G401 (cell line): Measurements from ENCODE around the gene PPP2R2C. TPM values are rescaled to one million over a fixed set of nuclear protein-coding genes. Genes with fewer than 3 reads are reported as not detected.

Source experiments
- DNase-seq: peaks from one replicate; pipeline ENCODE4 v3.0.0-alpha.2; 2015; ENCODE audit warnings: low spot score
- in situ Hi-C: cut with HindIII; loops from 2 replicates; pipeline ENCODE4 v1.10.0; 2016; ENCODE audit warnings: low sequenced_read_pairs, mixed read lengths
- total RNA-seq: library from RNA; depleted of rRNA; stranded (reverse); fragments of >200 nt; shearing (Covaris generic); gene quantifications from 2 replicates; pipeline ENCODE4 v1.2.3, GENCODE V29; 2014

Gene PPP2R2C
- total RNA-seq, 1 experiment from 2014 or later = 3.3 TPM

- in situ Hi-C loops = no loop called here
- no peak for DNase-seq
These were observed 19.3 kb downstream of the PPP2R2C start for GRCh38 chr4:6452897-6453687.

- in situ Hi-C loops = no loop called here
These were observed 20.1 kb downstream of the PPP2R2C start for GRCh38 chr4:6452116-6452896.

GRCh38 chr4:6451309-6451708, 21.1 kb downstream of the PPP2R2C start:
- DNase-seq = no peak
- in situ Hi-C loops = no loop called here

More at GRCh38 chr4:6452116-6452896, 20.1 kb downstream of the PPP2R2C start:
- no peak for DNase-seq

- in situ Hi-C loops = no loop called here
- DNase-seq = no peak
These were observed 21.7 kb downstream of the PPP2R2C start for GRCh38 chr4:6450709-6451108.

GRCh38 chr4:6449746-6450369, 22.6 kb downstream of the PPP2R2C start:
- DNase-seq = peak; percentile 68
- in situ Hi-C loops = no loop called here

GRCh38 chr4:6449335-6449734, 23.1 kb downstream of the PPP2R2C start:
- no peak for DNase-seq
- in situ Hi-C loops = no loop called here

GRCh38 chr4:6448476-6449170, 23.8 kb downstream of the PPP2R2C start:
- no peak for DNase-seq
- in situ Hi-C loops = no loop called here

- in situ Hi-C loops = no loop called here
- DNase-seq = no peak
These were observed 24.7 kb downstream of the PPP2R2C start for GRCh38 chr4:6447672-6448171.

GRCh38 chr4:6446538-6447451, 25.6 kb downstream of the PPP2R2C start:
- peak; percentile 72 for DNase-seq
- in situ Hi-C loops = no loop called here

- in situ Hi-C loops = no loop called here
- DNase-seq = no peak
These were observed 26.3 kb downstream of the PPP2R2C start for GRCh38 chr4:6446130-6446482.

- in situ Hi-C loops = no loop called here
- no peak for DNase-seq
These were observed 26.8 kb downstream of the PPP2R2C start for GRCh38 chr4:6445403-6446129.

- in situ Hi-C loops = no loop called here
- peak; percentile 64 for DNase-seq
These were observed 27.8 kb downstream of the PPP2R2C start for GRCh38 chr4:6444582-6444981.

- in situ Hi-C loops = no loop called here
- no peak for DNase-seq
These were observed 29.1 kb downstream of the PPP2R2C start for GRCh38 chr4:6443035-6444023.

GRCh38 chr4:6442555-6442954, 29.9 kb downstream of the PPP2R2C start:
- in situ Hi-C loops = no loop called here
- no peak for DNase-seq

- in situ Hi-C loops = no loop called here
- DNase-seq = no peak
These were observed 30.7 kb downstream of the PPP2R2C start for GRCh38 chr4:6441758-6442157.

- no peak for DNase-seq
- in situ Hi-C loops = no loop called here
These were observed 31.2 kb downstream of the PPP2R2C start for GRCh38 chr4:6441202-6441582.
